ENCODE results near the gene TMEM121B. TPM values are rescaled to one million over a fixed set of nuclear protein-coding genes. Genes with fewer than 3 reads are reported as not detected.
"Not testable (repeated sequence)": the region's sequence is repeated elsewhere in the genome, so short reads cannot be mapped to it uniquely, and the experiment has no call there.

TMEM121B gene
- polyA plus RNA-seq, 1 donor from 2014 or later = not detected

DNA sequence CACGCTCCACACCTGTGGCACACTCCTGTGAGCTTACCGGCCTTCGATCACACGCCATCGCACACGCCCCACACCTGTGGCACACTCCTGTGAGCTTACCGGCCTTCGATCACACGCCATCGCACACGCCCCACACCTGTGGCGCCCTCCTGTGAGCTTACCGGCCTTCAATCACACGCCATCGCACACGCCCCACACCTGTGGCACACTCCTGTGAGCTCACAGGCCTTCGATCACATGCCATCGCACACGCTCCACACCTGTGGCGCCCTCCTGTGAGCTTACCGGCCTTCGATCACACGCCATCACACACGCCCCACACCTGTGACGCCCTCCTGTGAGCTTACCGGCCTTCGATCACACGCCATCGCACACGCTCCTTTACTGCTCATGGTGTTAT lies 26.3 kb upstream of the TMEM121B start:
- not testable (repeated sequence) for H3K27ac Mint-ChIP-seq, H3K4me1 Mint-ChIP-seq, H3K36me3 Mint-ChIP-seq, H3K4me3 Mint-ChIP-seq, H3K27me3 Mint-ChIP-seq, H3K9me3 Mint-ChIP-seq

DNA sequence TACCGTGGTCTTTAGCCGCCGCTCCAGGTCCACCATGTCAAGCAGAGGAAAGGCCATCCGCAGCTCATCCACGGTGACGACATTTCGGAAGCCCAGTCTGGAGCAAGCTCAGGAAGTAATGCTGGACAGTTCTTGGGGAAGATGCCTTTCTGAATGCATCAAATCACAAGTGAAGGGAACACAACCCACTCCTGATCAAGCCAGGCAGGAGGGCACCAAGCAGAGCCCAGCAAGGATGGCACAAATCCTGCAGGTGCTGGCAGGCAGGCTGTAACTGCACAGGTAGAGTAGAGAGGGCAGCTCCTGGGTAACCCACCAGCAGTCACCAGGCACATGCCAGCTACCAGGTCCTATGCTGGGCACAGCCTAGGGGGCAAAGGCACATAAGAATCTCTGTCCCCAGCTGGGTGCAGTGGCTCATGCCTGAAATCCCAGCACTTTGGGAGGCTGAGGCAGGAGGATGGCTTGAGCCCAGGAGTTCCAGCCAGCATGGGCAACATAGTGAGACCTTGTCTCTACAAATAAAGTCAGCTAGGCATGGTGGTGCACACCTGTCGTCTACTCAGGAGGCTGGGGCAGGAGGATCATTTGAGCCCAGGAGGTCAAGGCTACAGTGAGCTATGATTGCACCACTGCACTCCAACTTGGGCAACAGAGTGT lies 24.0 kb upstream of the TMEM121B start:
- no peaks in the 10 kb centered on the region for H3K27me3 Mint-ChIP-seq
- no peak overlapping the region for H3K27ac Mint-ChIP-seq
- H3K4me3 Mint-ChIP-seq = no peak overlapping the region
- no peaks in the 10 kb centered on the region for H3K9me3 Mint-ChIP-seq
- no peaks in the 10 kb centered on the region for H3K4me1 Mint-ChIP-seq
- H3K36me3 Mint-ChIP-seq = peaks cover 9% of the 10 kb centered on the region

DNA sequence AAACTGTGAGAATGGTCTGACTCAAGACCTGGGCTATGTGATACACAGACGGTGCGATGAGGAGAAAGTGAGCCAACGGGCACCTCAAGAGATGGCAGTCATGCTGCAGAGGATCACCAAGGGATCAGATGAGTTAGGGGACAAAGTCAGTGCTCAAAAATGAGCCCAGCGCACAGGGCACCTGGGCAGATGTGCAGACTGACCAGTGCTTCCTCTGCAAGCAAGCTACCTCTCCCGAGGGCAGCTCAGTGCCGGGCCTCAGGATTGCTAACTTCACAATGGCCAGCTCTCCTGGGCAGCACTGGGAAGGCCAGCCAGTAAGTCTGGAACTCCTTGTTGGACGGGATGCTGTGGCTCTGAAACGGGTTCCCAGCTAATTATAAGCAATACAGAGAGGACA lies 22.7 kb upstream of the TMEM121B start:
- Mint-ChIP-seq H3K4me3 (no peak overlapping the region), H3K36me3 (peaks cover 9% of the 10 kb centered on the region), H3K9me3 (no peaks in the 10 kb centered on the region), H3K4me1 (no peaks in the 10 kb centered on the region), H3K27ac (no peak overlapping the region), H3K27me3 (no peaks in the 10 kb centered on the region)

DNA sequence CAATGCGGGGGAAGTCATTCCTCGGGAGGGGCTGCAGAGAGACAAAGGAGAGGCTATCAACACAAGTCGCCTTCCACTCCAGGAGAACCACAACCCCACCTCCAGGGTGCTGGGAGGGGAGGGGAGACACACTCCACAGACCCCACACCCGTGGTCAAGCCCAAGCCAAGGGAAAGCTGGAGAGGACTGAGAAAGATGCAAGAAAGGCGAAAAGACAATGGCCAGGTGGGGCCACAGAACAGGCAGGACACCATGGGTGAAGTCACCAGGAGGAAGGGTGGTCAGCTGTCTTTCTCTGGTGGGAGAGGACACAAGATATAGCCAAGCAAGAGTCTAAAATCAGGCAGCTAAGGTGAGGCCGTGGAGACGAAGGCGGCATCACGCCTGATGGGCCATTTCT lies 21.9 kb upstream of the TMEM121B start:
- no peaks in the 10 kb centered on the region for H3K27me3 Mint-ChIP-seq
- H3K9me3 Mint-ChIP-seq = no peaks in the 10 kb centered on the region
- no peak overlapping the region for H3K27ac Mint-ChIP-seq
- H3K36me3 Mint-ChIP-seq = peaks cover 9% of the 10 kb centered on the region
- no peak overlapping the region for H3K4me3 Mint-ChIP-seq
- H3K4me1 Mint-ChIP-seq = no peaks in the 10 kb centered on the region

DNA sequence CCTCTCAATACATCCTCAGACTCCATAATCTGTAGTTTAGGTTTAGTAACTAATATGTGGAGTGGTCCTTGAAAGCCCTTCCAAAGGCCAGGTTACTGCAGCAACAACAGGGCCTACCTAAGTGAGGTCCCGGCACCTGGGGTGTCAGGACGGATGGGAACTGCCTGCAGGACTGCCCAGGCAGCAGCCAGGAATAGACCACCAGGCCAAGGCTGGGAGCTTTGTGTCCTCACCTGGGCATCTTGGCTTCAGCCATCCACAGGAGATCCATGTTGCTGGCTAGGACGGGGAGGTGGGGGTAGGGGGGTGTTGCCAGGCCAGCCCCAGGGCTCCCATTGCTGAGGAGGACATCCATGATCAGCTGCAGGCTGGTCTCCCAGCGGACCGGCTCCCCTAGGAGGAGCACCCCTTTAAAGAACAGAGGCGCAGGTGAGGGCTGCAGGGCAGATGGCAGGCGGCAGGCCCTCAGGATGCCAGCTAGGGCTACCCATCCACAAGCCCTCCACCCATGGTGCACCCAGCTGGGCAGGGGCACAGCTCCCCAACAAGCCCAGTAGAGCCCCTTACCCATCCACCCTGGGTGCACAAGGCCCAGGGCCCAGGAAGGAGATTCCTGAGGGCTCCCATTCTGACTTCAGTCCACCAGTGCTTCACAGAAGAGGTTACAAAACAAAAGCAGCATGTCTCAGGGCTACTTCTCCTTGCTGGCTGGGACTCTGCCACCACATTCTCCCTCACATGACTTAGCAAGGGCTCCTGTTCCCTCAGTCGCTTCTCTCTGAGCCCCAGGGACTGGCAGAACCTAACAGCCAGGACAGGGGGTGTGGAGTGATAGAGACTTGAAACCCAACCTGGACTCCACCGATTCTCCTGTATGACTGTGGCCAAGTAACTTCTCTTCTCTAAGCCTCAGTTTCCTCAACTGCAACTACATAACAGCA lies 19.9 kb upstream of the TMEM121B start:
- no peaks in the 10 kb centered on the region for H3K4me1 Mint-ChIP-seq
- H3K27me3 Mint-ChIP-seq = no peaks in the 10 kb centered on the region
- H3K9me3 Mint-ChIP-seq = no peaks in the 10 kb centered on the region
- no peak overlapping the region for H3K4me3 Mint-ChIP-seq
- peak overlapping the region in 1 of 3 donors; percentile 47 for H3K27ac Mint-ChIP-seq
- peaks cover 4% of the 10 kb centered on the region for H3K36me3 Mint-ChIP-seq

DNA sequence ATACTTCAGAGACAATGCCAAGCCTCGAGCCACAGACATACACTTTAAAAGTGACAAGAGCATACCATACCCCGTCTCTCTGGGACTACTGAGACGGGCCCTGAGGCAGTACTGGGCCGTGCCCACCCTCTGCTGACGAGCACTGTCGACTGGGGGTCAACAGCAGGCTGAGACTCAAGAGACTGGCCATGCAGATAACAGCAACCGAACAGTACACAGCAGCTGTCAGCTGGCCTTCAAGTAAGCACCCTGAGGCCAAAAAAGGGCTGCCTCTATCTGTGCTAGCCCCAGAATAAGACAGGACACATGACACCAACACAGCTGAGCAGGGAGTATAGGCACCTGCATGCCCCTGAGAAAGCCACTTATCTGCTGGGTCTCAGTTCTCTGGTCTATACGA lies 18.9 kb upstream of the TMEM121B start:
- Mint-ChIP-seq H3K27me3 (no peaks in the 10 kb centered on the region), H3K9me3 (no peaks in the 10 kb centered on the region), H3K27ac (no peak overlapping the region), H3K36me3 (peaks cover 4% of the 10 kb centered on the region), H3K4me3 (peak overlapping the region in 1 of 4 donors; percentile 60), H3K4me1 (no peaks in the 10 kb centered on the region)

DNA sequence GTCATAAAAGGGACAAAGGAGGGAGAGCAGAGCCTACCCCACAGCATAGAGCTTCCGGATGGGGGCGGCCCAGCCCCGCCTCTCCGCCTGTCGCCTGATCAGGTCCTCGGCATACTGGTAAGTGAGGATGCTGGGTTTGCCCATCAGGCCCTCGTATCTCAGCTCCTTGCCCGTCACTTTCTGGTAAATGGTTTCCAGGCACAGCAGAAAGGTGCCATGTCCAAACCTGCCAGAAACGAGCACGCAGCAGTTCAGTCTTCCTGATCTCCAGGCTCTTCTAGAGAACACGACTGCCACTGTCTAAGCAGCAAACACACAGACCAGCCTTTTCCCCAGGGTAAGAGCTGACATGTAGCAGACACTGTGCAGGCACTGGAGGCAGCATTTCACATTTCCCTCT lies 17.4 kb upstream of the TMEM121B start:
- no peak overlapping the region for H3K4me3 Mint-ChIP-seq
- peak overlapping the region in 1 of 3 donors; percentile 47 for H3K27ac Mint-ChIP-seq
- H3K36me3 Mint-ChIP-seq = peaks cover 4% of the 10 kb centered on the region

DNA sequence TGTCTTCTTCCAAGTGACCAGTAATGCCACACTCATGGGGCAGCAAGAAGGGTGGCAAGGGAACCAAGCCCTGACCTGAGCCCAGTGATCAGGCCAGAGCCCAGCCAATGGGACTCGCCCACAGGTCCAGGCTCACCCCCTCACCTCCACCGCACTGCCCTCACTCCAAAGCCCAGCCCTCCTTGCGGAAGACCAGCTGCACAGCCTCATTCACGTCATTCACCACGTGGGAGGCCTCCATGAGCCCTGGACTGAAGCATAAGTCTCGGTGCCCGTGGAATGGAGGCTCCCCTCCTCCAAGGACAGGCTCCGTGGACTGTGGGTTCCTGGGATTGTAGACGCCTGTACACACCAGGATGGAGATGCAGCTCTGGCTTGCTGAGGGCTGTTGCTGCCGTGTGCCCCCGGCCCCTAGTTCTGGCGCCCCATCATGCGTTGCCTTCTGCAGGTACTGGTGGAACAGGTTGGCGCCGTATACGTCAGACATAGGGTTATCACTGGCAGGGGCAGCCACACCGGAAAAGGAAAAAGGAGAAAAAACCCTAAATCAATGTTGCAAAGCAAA lies 16.8 kb upstream of the TMEM121B start:
- H3K27ac Mint-ChIP-seq = peak overlapping the region in 1 of 3 donors; percentile 47
- H3K9me3 Mint-ChIP-seq = no peaks in the 10 kb centered on the region
- peaks cover 2% of the 10 kb centered on the region for H3K36me3 Mint-ChIP-seq
- no peaks in the 10 kb centered on the region for H3K27me3 Mint-ChIP-seq
- H3K4me1 Mint-ChIP-seq = no peaks in the 10 kb centered on the region
- no peak overlapping the region for H3K4me3 Mint-ChIP-seq

More for the DNA sequence above, 17.4 kb upstream of the TMEM121B start:
- no peaks in the 10 kb centered on the region for H3K9me3 Mint-ChIP-seq
- H3K4me1 Mint-ChIP-seq = no peaks in the 10 kb centered on the region
- H3K27me3 Mint-ChIP-seq = no peaks in the 10 kb centered on the region

DNA sequence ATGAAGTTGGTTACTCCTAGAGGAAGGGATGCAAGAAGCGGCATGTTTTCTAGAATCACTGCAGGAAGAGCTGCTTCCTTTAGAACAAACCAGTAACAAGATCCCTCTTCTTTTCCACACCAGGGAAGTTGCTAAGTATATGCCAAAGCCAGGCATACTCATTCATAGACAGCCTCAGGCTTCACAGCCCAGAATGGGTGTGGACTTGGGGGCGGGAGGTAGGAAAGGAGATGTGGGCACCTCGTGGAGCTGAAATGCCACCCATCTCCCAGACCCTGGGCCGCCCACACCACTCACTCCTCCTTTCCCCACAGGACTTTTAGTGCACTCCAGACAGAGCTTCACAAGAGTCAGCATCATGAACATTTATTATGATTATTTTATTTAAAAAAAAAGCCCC lies 16.0 kb upstream of the TMEM121B start:
- H3K27me3 Mint-ChIP-seq = no peaks in the 10 kb centered on the region
- H3K4me3 Mint-ChIP-seq = no peak overlapping the region
- H3K9me3 Mint-ChIP-seq = no peaks in the 10 kb centered on the region
- no peaks in the 10 kb centered on the region for H3K36me3 Mint-ChIP-seq
- no peaks in the 10 kb centered on the region for H3K4me1 Mint-ChIP-seq
- no peak overlapping the region for H3K27ac Mint-ChIP-seq

DNA sequence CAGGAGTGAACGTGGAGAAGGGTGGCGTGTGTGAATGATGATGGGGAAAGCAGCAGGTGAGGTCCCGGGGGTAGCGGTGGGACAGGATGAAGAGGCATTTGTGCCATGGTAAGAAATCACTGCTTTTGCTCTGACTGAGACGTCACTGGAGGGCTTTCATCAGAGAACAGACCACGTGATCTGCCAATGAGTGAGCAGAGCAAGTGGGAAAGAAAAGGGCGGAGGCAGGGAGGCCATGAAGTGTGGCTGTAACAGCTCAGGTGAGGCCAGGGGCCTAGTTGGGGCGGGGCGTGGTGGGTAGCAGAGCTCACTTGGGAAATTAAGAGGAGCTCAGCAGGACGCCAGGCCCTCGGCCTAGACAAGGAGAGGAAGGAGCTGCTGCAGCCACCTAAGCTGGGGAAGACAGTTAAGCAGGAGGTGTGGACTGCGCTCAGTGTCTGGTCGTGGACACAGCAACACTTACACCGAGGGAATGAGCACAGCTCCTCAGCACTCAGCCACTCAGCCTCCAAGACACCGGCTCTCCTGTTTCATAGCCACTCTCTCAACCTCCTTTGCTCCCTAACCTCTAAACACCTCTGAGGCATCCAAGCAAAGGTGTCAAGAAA lies 14.1 kb upstream of the TMEM121B start:
- H3K4me3 Mint-ChIP-seq = no peak overlapping the region
- H3K4me1 Mint-ChIP-seq = peaks cover 0 to 1% (median 0%) of the 10 kb centered on the region in 3 donors
- no peaks in the 10 kb centered on the region for H3K27me3 Mint-ChIP-seq
- H3K27ac Mint-ChIP-seq = no peak overlapping the region
- no peaks in the 10 kb centered on the region for H3K9me3 Mint-ChIP-seq
- no peaks in the 10 kb centered on the region for H3K36me3 Mint-ChIP-seq

DNA sequence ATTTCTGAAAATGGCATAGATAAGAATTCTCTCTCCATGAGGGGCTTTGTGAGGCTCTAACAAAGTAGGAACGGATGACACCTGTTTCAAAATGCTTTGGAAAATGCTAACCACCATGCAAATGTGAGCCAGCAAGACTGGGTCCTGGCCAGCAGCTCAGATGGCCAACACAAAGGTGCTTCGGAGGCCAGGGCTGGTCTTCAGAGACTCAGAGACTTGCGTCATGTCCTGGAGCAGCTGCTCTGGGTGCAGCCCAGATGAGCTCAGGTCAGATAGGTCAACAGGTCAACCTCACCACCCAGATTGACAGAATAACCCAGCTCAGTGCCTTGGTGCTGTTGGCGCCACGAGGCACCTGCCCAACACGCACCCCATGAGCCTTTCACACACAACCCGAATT lies 12.0 kb upstream of the TMEM121B start:
- no peak overlapping the region for H3K4me3 Mint-ChIP-seq
- no peaks in the 10 kb centered on the region for H3K27me3 Mint-ChIP-seq
- peaks cover 0 to 1% (median 0%) of the 10 kb centered on the region in 3 donors for H3K4me1 Mint-ChIP-seq
- no peaks in the 10 kb centered on the region for H3K36me3 Mint-ChIP-seq
- no peaks in the 10 kb centered on the region for H3K9me3 Mint-ChIP-seq
- H3K27ac Mint-ChIP-seq = no peak overlapping the region

DNA sequence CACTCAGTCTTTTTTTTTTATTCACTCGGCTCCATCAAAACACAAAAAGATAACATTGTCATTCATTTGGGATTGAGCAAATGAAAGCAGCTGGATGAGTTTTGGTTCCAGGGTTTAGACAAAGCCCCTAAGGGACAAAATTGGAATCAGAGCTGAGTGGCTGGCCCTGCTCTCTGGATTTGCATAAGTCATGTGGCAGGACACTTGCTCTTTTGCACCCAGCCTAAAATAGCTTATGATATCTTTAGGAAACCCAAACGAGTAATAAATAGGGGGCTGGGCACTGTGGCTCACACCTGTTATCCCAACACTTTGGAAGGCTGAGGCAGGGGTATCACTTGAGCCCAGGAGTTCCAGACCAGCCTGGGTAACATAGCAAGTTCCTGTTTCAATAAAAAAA lies 11.0 kb upstream of the TMEM121B start:
- Mint-ChIP-seq H3K4me1 (peaks cover 0 to 1% (median 0%) of the 10 kb centered on the region in 3 donors), H3K27me3 (no peaks in the 10 kb centered on the region), H3K4me3 (no peak overlapping the region), H3K9me3 (no peaks in the 10 kb centered on the region), H3K36me3 (no peaks in the 10 kb centered on the region), H3K27ac (no peak overlapping the region)

DNA sequence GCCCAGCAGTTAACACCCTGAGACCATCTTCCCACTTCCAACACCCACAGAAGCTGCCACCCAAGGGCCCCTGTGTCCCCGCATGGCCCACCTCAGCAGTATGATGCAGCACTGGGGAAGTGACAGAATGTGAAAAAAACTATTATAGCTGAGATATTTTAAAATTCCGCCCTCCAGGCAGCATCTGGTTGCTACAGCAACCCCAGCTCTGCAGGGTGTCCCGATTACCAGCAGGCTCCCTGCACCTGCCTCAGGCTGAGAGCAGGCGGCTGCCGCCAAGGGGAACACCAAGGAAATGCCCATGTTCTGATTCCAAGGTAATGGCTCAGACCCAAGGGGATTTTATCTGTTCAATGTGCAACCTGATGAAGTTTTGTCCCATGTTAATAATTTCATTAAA lies 10.5 kb upstream of the TMEM121B start:
- Mint-ChIP-seq H3K36me3 (no peaks in the 10 kb centered on the region), H3K27ac (no peak overlapping the region), H3K27me3 (peaks cover 1% of the 10 kb centered on the region), H3K4me3 (no peak overlapping the region), H3K4me1 (peaks cover 0 to 1% (median 0%) of the 10 kb centered on the region in 3 donors), H3K9me3 (no peaks in the 10 kb centered on the region)

DNA sequence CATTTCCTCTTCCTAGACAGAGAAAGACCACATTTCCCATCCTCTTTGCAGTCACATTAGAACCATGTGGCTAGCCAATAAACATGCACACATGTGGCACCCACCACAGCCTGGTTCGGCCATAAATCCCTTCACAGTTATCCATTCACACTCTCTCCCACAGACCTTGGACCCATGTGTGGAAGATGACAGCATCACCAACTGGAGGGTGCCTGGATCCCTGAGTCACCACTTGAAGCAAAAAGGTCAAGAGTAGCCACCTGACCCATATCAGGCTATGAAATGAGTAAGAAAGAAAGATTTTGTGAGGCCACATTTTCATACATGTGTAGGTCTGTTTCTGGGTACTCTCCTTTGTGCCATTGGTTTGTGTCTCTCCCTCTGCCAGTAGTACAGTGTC lies 9.0 kb upstream of the TMEM121B start:
- H3K4me3 Mint-ChIP-seq = no peak overlapping the region
- H3K27ac Mint-ChIP-seq = no peak overlapping the region
- peaks cover 0 to 1% (median 0%) of the 10 kb centered on the region in 3 donors for H3K4me1 Mint-ChIP-seq
- no peaks in the 10 kb centered on the region for H3K9me3 Mint-ChIP-seq
- H3K27me3 Mint-ChIP-seq = peaks cover 1% of the 10 kb centered on the region
- H3K36me3 Mint-ChIP-seq = no peaks in the 10 kb centered on the region

DNA sequence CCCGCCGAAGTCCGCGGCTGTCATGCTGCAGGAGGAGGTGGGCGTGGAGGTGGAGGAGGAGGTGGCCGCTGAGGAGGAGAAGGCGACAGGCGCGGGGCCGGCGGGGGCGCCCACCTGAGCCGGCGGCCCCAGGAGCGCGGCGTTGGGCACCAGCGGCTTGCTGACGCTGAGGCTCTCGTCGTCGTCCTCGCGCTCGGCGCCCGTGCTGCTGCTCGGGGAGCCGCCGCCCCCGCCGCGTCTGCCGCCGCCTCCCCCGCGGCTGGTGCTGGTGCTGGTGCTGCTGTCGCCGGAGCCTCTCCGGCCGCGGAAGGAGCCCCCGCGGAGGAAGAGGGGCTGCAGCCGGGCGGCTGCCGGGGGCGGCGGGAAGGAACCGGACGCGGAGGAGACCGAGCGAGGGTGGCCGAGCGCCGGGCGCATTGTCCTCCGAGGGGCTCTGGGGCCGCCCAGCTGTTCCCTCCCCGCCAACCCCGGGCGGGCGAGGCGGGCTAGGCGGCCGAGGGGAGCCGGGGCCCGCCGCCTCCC lies 388 bp downstream of the TMEM121B start:
- H3K9me3 Mint-ChIP-seq = no peaks in the 10 kb centered on the region
- H3K4me1 Mint-ChIP-seq = peaks cover 22 to 29% (median 26%) of the 10 kb centered on the region in 3 donors
- H3K36me3 Mint-ChIP-seq = no peaks in the 10 kb centered on the region
- H3K27ac Mint-ChIP-seq = no peak overlapping the region
- H3K27me3 Mint-ChIP-seq = peaks cover 29% of the 10 kb centered on the region
- no peak overlapping the region for H3K4me3 Mint-ChIP-seq

Measured in IgD-negative memory B cell (primary cell).